NT2/D1 (cell line): ENCODE measurements around the gene TRIM71.

Source experiments
- SUZ12 ChIP-seq: IDR thresholded peaks from 2 replicates; pipeline ENCODE4 v1.6.1; 2011; ENCODE audit not compliant: insufficient read length, insufficient read depth; ENCODE audit errors: extremely low read depth
- ZNF274 ChIP-seq: IDR thresholded peaks from 2 replicates; pipeline ENCODE4 v1.6.1; 2011; ENCODE audit warnings: mild to moderate bottlenecking, low read depth, low read length

GRCh38 chr3:32782407-32782806 is 35.4 kb upstream of the TRIM71 start:
- no peak for TF ChIP-seq SUZ12
- no peak for TF ChIP-seq ZNF274
